ENCODE results near the gene ATN1.

The ATN1 gene

DNA sequence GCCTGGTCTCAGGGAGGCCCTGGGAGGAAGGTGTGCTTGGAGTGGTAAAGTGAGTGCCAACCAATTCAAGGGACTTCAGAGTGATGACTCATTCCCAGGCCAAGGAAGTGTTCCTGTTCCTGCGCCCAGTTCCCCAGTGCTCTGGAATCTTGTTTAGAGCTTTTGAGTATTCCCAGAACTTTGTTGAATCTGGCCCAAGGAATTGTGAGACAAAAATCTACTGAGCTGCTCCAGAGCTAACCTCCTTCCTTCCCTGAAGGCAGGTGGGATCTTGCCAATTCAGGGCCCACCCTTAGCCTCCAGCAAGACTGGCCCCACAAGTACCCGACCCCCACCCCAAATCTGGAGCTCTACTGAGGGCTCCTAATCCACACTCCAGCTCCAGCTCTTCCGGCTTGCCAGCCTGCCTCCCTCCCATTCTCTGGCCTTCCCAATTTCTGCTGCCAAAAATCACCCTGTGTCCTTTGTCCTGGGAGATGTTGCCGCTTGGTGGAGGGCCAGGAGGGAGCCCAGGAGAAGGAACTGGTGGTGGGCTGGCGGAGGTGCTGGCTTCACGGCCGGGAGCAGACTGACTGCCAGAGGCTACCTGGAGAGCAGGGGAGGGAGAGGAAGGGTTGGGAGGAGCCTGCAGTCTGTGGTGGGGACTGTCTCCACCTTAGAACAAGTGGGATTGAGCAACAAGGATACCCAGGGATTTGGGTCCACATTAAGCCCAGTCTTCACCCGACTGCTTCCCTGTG, 2.0 kb upstream of the ATN1 start:
- DNase-seq = peak; percentile 28

GRCh38 chr12:6928022-6928702, 403 bp downstream of the ATN1 start:
- peak; percentile 23 for DNase-seq

DNA sequence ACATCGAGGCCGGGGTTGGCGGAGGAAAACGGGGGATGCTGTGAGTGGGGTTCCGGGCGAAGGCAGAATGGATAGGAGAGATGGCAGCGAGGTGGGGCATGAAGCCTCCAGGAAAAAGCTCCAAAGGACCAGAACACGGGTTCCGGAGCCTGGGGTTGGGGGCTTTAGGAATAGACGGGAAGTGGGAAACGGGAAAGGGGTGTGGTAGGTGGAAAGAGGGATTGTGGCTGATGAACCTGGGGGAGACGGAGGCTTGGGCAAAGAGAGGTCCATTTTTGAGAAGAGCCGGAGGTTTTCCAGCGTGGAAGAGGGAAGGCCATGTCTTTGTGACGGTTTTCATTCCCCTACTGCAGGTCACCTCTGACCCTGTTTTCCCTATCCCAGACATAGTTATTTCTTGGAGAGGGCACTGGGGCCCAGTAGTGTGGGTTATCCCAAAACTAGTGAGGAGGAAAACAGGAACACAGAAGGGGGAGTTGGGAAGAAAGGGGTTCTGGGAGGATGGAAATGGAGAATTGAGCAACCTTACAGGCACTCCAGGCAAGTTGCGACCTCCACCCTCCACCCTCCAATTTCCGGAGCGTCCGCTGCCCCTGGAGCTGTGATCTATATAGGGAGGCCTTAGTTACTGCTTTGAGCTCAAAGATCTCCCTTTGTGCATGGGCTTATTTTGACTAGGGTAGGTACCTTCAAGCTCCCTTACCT, 1.1 kb downstream of the ATN1 start:
- DNase-seq = no peak

- DNase-seq = peak; percentile 77
These were observed 2.0 kb downstream of the ATN1 start for GRCh38 chr12:6929466-6930452.

DNA sequence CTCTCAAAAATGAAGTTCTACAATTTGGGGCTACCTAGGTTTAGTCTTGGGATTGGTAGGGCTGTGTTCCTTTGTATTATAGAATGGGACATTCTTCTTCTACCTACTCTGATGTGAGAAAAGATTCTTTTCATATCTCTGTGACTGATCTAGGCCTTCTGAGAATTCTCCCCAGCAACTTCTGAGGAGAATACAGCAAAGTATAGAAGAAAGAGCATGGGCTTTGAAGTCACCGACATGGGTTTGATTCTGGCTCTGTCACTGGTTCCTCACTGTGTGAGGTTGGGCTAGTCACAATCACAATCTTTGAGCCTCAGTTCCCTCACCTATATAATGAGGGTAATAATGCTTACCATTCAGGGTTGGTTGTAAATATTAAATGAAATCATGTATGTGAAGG, 5.0 kb downstream of the ATN1 start:
- DNase-seq = peak; percentile 40

GRCh38 chr12:6934110-6934509, 6.4 kb downstream of the ATN1 start:
- no peak for DNase-seq

- DNase-seq = no peak
These were observed 7.8 kb downstream of the ATN1 start for GRCh38 chr12:6935371-6936193.

GRCh38 chr12:6936194-6936635, 8.5 kb downstream of the ATN1 start:
- no peak for DNase-seq

DNA sequence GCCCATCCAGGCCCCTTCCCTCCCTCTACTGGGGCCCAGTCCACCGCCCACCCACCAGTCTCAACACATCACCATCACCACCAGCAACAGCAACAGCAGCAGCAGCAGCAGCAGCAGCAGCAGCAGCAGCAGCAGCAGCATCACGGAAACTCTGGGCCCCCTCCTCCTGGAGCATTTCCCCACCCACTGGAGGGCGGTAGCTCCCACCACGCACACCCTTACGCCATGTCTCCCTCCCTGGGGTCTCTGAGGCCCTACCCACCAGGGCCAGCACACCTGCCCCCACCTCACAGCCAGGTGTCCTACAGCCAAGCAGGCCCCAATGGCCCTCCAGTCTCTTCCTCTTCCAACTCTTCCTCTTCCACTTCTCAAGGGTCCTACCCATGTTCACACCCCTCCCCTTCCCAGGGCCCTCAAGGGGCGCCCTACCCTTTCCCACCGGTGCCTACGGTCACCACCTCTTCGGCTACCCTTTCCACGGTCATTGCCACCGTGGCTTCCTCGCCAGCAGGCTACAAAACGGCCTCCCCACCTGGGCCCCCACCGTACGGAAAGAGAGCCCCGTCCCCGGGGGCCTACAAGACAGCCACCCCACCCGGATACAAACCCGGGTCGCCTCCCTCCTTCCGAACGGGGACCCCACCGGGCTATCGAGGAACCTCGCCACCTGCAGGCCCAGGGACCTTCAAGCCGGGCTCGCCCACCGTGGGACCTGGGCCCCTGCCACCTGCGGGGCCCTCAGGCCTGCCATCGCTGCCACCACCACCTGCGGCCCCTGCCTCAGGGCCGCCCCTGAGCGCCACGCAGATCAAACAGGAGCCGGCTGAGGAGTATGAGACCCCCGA, 9.1 kb downstream of the ATN1 start:
- DNase-seq = peak; percentile 22

GRCh38 chr12:6937481-6938352, 10.0 kb downstream of the ATN1 start:
- peak; percentile 97 for DNase-seq

GRCh38 chr12:6938353-6939190, 10.8 kb downstream of the ATN1 start:
- no peak for DNase-seq

- no peak for DNase-seq
These were observed 11.4 kb downstream of the ATN1 start for GRCh38 chr12:6939191-6939540.

- no peak for DNase-seq
These were observed 13.5 kb downstream of the ATN1 start for GRCh38 chr12:6941267-6941666.

DNA sequence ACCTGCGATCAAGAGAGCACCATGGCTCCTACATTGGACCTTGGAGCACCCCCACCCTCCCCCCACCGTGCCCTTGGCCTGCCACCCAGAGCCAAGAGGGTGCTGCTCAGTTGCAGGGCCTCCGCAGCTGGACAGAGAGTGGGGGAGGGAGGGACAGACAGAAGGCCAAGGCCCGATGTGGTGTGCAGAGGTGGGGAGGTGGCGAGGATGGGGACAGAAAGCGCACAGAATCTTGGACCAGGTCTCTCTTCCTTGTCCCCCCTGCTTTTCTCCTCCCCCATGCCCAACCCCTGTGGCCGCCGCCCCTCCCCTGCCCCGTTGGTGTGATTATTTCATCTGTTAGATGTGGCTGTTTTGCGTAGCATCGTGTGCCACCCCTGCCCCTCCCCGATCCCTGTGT, 14.0 kb downstream of the ATN1 start:
- DNase-seq = no peak

GRCh38 chr12:6942331-6942665, 14.5 kb downstream of the ATN1 start:
- no peak for DNase-seq

GRCh38 chr12:6943389-6943721, 15.6 kb downstream of the ATN1 start:
- DNase-seq = peak; percentile 97

DNA sequence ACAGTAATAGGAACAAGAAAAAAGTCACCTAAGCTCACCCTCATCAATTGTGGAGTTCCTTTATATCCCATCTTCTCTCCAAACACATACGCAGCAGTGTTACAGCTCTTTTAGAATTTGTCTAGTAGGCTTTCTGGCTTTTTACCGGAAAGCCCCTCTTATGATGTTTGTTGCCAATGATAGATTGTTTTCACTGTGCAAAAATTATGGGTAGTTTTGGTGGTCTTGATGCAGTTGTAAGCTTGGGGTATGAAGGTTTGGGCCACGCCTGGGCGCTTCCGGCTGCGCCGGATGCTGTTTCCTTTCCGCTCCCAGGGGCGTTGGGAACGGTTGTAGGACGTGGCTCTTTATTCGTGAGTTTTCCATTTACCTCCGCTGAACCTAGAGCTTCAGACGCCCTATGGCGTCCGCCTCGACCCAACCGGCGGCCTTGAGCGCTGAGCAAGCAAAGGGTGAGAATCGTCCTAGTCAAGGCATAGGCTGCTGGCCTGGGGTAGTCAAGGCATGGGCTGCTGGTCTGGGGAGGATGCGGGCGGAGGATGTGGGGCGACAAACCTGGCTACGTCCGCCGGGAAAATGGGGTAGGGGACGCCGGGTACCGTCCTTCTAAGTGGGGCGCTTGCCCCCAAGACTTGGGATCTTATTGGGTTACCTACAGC, 16.1 kb downstream of the ATN1 start, which contains the start of the genes C12orf57 and RNU7-1:
TSS of gene C12orf57 (plus strand) at position 301 of the 659 bp plus-strand sequence. CDS start at position 401, 100 bp downstream.
TSS of gene RNU7-1 (plus strand) at position 95 of the 659 bp plus-strand sequence.
- DNase-seq = peak; percentile 98
